ENCODE results near the gene GALNTL6.

Gene GALNTL6

GRCh38 chr4:172390331-172390730 is 577.1 kb downstream of the GALNTL6 start:
- CTCF ChIA-PET, result no interaction called here
- POLR2A ChIA-PET, result no interaction called here
- no peak for DNase-seq (ENCODE audit: extremely low spot score)
- TF ChIP-seq PKNOX1 (IDR thresholded peaks at IDR 0.05) (no peak), NFRKB (IDR thresholded peaks at IDR 0.05) (no peak), TARDBP (IDR thresholded peaks at IDR 0.05) (no peak), ELF4 (IDR thresholded peaks at IDR 0.05) (no peak), ZNF384 (IDR thresholded peaks at IDR 0.05) (no peak), FOXA1 (IDR thresholded peaks at IDR 0.05) (no peak), LEF1 (IDR thresholded peaks at IDR 0.05; ENCODE audit: borderline replicate concordance) (no peak)

- DNase-seq (ENCODE audit: extremely low spot score), result no peak
- CTCF ChIA-PET, result no interaction called here
Observed at GRCh38 chr4:172392741-172393140, 579.5 kb downstream of the GALNTL6 start.

GRCh38 chr4:172393220-172393619 is 580.0 kb downstream of the GALNTL6 start:
- ChIA-PET POLR2A (no interaction called here), CTCF (no interaction called here)
- TF ChIP-seq HDGF (IDR thresholded peaks at IDR 0.05; ENCODE audit: borderline replicate concordance) (no peak), SP1 (IDR thresholded peaks at IDR 0.05) (no peak), FOXM1 (IDR thresholded peaks at IDR 0.05; ENCODE audit: borderline replicate concordance) (no peak), ELF4 (IDR thresholded peaks at IDR 0.05) (no peak), ZNF384 (IDR thresholded peaks at IDR 0.05) (no peak), SUZ12 (IDR thresholded peaks at IDR 0.05) (no peak), PKNOX1 (IDR thresholded peaks at IDR 0.05) (no peak), NFRKB (IDR thresholded peaks at IDR 0.05) (no peak), LEF1 (IDR thresholded peaks at IDR 0.05; ENCODE audit: borderline replicate concordance) (no peak), FOXA1 (IDR thresholded peaks at IDR 0.05) (no peak), BHLHE40 (IDR thresholded peaks at IDR 0.05; ENCODE audit: borderline replicate concordance) (no peak), TARDBP (IDR thresholded peaks at IDR 0.05) (no peak), FOXK2 (IDR thresholded peaks at IDR 0.05) (no peak), CTBP1 (IDR thresholded peaks at IDR 0.05; ENCODE audit: borderline replicate concordance) (no peak), L3MBTL2 (conservative IDR thresholded peaks at IDR 0.05) (no peak), ARNT (IDR thresholded peaks at IDR 0.05) (no peak)
- DNase-seq (ENCODE audit: extremely low spot score), result no peak

More at GRCh38 chr4:172392741-172393140, 579.5 kb downstream of the GALNTL6 start:
- POLR2A ChIA-PET, result no interaction called here
- TF ChIP-seq FOXA1 (IDR thresholded peaks at IDR 0.05) (no peak), FOXK2 (IDR thresholded peaks at IDR 0.05) (no peak), PKNOX1 (IDR thresholded peaks at IDR 0.05) (no peak), CTBP1 (IDR thresholded peaks at IDR 0.05; ENCODE audit: borderline replicate concordance) (no peak), SUZ12 (IDR thresholded peaks at IDR 0.05) (no peak), ARNT (IDR thresholded peaks at IDR 0.05) (no peak), HDGF (IDR thresholded peaks at IDR 0.05; ENCODE audit: borderline replicate concordance) (no peak), TARDBP (IDR thresholded peaks at IDR 0.05) (no peak), SP1 (IDR thresholded peaks at IDR 0.05) (no peak), ELF4 (IDR thresholded peaks at IDR 0.05) (no peak)

GRCh38 chr4:172404676-172405075 is 591.5 kb downstream of the GALNTL6 start:
- ChIA-PET POLR2A (no interaction called here), CTCF (no interaction called here)
- DNase-seq (ENCODE audit: extremely low spot score), result no peak
- TF ChIP-seq HDGF (IDR thresholded peaks at IDR 0.05; ENCODE audit: borderline replicate concordance) (no peak), FOXA1 (IDR thresholded peaks at IDR 0.05) (no peak), BHLHE40 (IDR thresholded peaks at IDR 0.05; ENCODE audit: borderline replicate concordance) (no peak), ELF4 (IDR thresholded peaks at IDR 0.05) (no peak), NFRKB (IDR thresholded peaks at IDR 0.05) (no peak), PKNOX1 (IDR thresholded peaks at IDR 0.05) (no peak)

GRCh38 chr4:172410363-172410762 is 597.2 kb downstream of the GALNTL6 start:
- POLR2A ChIA-PET, result no interaction called here
- CTCF ChIA-PET, result interaction anchor here (0.7 kb wide), 1 partner anchor 157 kb away, joined by 3 read pairs; no protein-coding TSS in a partner anchor
- TF ChIP-seq FOXA1 (IDR thresholded peaks at IDR 0.05), result no peak
- TF ChIP-seq FOXK2 (IDR thresholded peaks at IDR 0.05), result no peak
- no peak for TF ChIP-seq PKNOX1 (IDR thresholded peaks at IDR 0.05)
- no peak for TF ChIP-seq BHLHE40 (IDR thresholded peaks at IDR 0.05; ENCODE audit: borderline replicate concordance)
- TF ChIP-seq ELF4 (IDR thresholded peaks at IDR 0.05), result no peak
- no peak for TF ChIP-seq ARNT (IDR thresholded peaks at IDR 0.05)
- no peak for TF ChIP-seq SP1 (IDR thresholded peaks at IDR 0.05)
- TF ChIP-seq SUZ12 (IDR thresholded peaks at IDR 0.05), result no peak
- no peak for TF ChIP-seq HDGF (IDR thresholded peaks at IDR 0.05; ENCODE audit: borderline replicate concordance)
- no peak for TF ChIP-seq FOXM1 (IDR thresholded peaks at IDR 0.05; ENCODE audit: borderline replicate concordance)
- no peak for DNase-seq (ENCODE audit: extremely low spot score)

- no peak for TF ChIP-seq ZNF384 (IDR thresholded peaks at IDR 0.05)
- TF ChIP-seq ARNT (IDR thresholded peaks at IDR 0.05), result no peak
- no peak for TF ChIP-seq NFRKB (IDR thresholded peaks at IDR 0.05)
- TF ChIP-seq SUZ12 (IDR thresholded peaks at IDR 0.05), result no peak
- TF ChIP-seq FOXA1 (IDR thresholded peaks at IDR 0.05), result no peak
- no peak for TF ChIP-seq TARDBP (IDR thresholded peaks at IDR 0.05)
- TF ChIP-seq FOXK2 (IDR thresholded peaks at IDR 0.05), result no peak
- TF ChIP-seq HDGF (IDR thresholded peaks at IDR 0.05; ENCODE audit: borderline replicate concordance), result no peak
- no peak for TF ChIP-seq CTBP1 (IDR thresholded peaks at IDR 0.05; ENCODE audit: borderline replicate concordance)
- no peak for TF ChIP-seq ELF4 (IDR thresholded peaks at IDR 0.05)
- no peak for TF ChIP-seq PKNOX1 (IDR thresholded peaks at IDR 0.05)
- TF ChIP-seq LEF1 (IDR thresholded peaks at IDR 0.05; ENCODE audit: borderline replicate concordance), result no peak
- TF ChIP-seq BHLHE40 (IDR thresholded peaks at IDR 0.05; ENCODE audit: borderline replicate concordance), result no peak
- TF ChIP-seq FOXM1 (IDR thresholded peaks at IDR 0.05; ENCODE audit: borderline replicate concordance), result no peak
- no peak for TF ChIP-seq SP1 (IDR thresholded peaks at IDR 0.05)
- TF ChIP-seq L3MBTL2 (conservative IDR thresholded peaks at IDR 0.05), result no peak
- ChIA-PET POLR2A (no interaction called here), CTCF (no interaction called here)
- DNase-seq (ENCODE audit: extremely low spot score), result no peak
Observed at GRCh38 chr4:172411149-172411548, 597.9 kb downstream of the GALNTL6 start.
